Mesenchymal stem cell (in vitro differentiated cells and primary cell): ENCODE data around the gene SPSB1.
A peak's percentile ranks its signal among the peaks of the same experiment; 100 is the strongest.

Experiments used
- DNase-seq: peaks from one replicate; pipeline ENCODE4 v3.0.0-alpha.2; 2013
- H2AFZ ChIP-seq: one replicate; pipeline ENCODE4 v1.6.1; 2013; ENCODE audit warnings: low read depth, mild to moderate bottlenecking, control low read depth, inconsistent platforms, low read length, moderate library complexity
- H2AK5ac ChIP-seq: 2 replicates; pipeline ENCODE4 v1.6.1; 2013; ENCODE audit warnings: low read length, moderate library complexity, mild to moderate bottlenecking, inconsistent platforms; ENCODE audit not compliant: severe bottlenecking
- H2BK120ac ChIP-seq: one replicate; pipeline ENCODE4 v1.6.1; 2013; ENCODE audit warnings: low read depth, mild to moderate bottlenecking, inconsistent platforms, low read length, moderate library complexity
- H2BK12ac ChIP-seq, 2 experiments: one replicate each; pipeline ENCODE4 v1.6.1; 2013; ENCODE audit warnings: inconsistent platforms in 2 of 2, low read length in 2 of 2, mild to moderate bottlenecking in 2 of 2, moderate library complexity in 2 of 2, control low read depth in 1 of 2
- H2BK15ac ChIP-seq: one replicate; pipeline ENCODE4 v1.6.1; 2013; ENCODE audit warnings: mild to moderate bottlenecking, low read depth, inconsistent platforms; ENCODE audit not compliant: poor library complexity, severe bottlenecking
- H2BK5ac ChIP-seq: 2 replicates; pipeline ENCODE4 v1.6.1; 2013; ENCODE audit warnings: low read depth, mild to moderate bottlenecking, low read length, control low read depth, inconsistent platforms; ENCODE audit not compliant: poor library complexity, severe bottlenecking
- H3K14ac ChIP-seq, 2 experiments: one replicate each; pipeline ENCODE4 v1.6.1; 2013; ENCODE audit warnings: inconsistent platforms in 2 of 2, low read length in 2 of 2, control low read depth in 1 of 2, mild to moderate bottlenecking in 1 of 2, moderate library complexity in 1 of 2
- H3K18ac ChIP-seq, 2 experiments: one replicate each; pipeline ENCODE4 v1.6.1; 2013; ENCODE audit warnings: inconsistent platforms in 2 of 2, low read length in 2 of 2, control low read depth in 1 of 2, low read depth in 1 of 2, mild to moderate bottlenecking in 1 of 2
- H3K23ac ChIP-seq, 2 experiments: one replicate each; pipeline ENCODE4 v1.6.1; 2013; ENCODE audit warnings: inconsistent platforms in 2 of 2, low read length in 2 of 2, mild to moderate bottlenecking in 2 of 2, moderate library complexity in 2 of 2, control low read depth in 1 of 2
- H3K27ac ChIP-seq: 2 replicates; pipeline ENCODE4 v1.5.1; 2013; ENCODE audit warnings: mild to moderate bottlenecking, moderate library complexity, low read length, control low read depth, inconsistent platforms; ENCODE audit not compliant: poor library complexity, severe bottlenecking
- H3K27me3 ChIP-seq, 2 experiments: 2 replicates each; pipeline versions ENCODE4 v1.6.1 to v1.7.0; 2013; ENCODE audit warnings: low read length in 2 of 2, mild to moderate bottlenecking in 2 of 2, moderate library complexity in 2 of 2, control low read depth in 1 of 2, inconsistent platforms in 1 of 2; ENCODE audit not compliant: control insufficient read depth in 1 of 2, insufficient read depth in 1 of 2
- H3K36me3 ChIP-seq, 2 experiments: 2 replicates each; pipeline versions ENCODE4 v1.6.1 to v1.7.0; 2013; ENCODE audit warnings: low read length in 2 of 2, control low read depth in 1 of 2, inconsistent platforms in 1 of 2, low read depth in 1 of 2, mild to moderate bottlenecking in 1 of 2; ENCODE audit not compliant: insufficient read depth in 2 of 2, control insufficient read depth in 1 of 2
- H3K4ac ChIP-seq, 2 experiments: one replicate each; pipeline ENCODE4 v1.6.1; 2013; ENCODE audit warnings: inconsistent platforms in 2 of 2, low read length in 2 of 2, mild to moderate bottlenecking in 2 of 2, moderate library complexity in 2 of 2, control low read depth in 1 of 2, low read depth in 1 of 2
- H3K4me1 ChIP-seq: 2 replicates; pipeline ENCODE4 v1.6.1; 2013; ENCODE audit warnings: low read depth, low read length, control low read depth; ENCODE audit not compliant: control insufficient read depth, insufficient read depth
- H3K4me2 ChIP-seq: 2 replicates; pipeline ENCODE4 v1.6.1; 2013; ENCODE audit warnings: low read length, mild to moderate bottlenecking, inconsistent platforms; ENCODE audit not compliant: poor library complexity, severe bottlenecking
- H3K4me3 ChIP-seq, 2 experiments: 2 replicates each; pipeline versions ENCODE4 v1.5.1 to v1.7.0; 2013; ENCODE audit warnings: low read length in 2 of 2, mild to moderate bottlenecking in 2 of 2, control low read depth in 1 of 2, low read depth in 1 of 2; ENCODE audit not compliant: insufficient read depth in 1 of 2
- H3K79me1 ChIP-seq: replicated peaks from 2 replicates; pipeline ENCODE4 v1.6.1; 2013; ENCODE audit warnings: mild to moderate bottlenecking, control low read depth, low read length, inconsistent platforms; ENCODE audit not compliant: poor library complexity, severe bottlenecking
- H3K9ac ChIP-seq: 2 replicates; pipeline ENCODE4 v1.7.0; 2013; ENCODE audit warnings: mild to moderate bottlenecking, low read length, moderate library complexity
- H3K9me3 ChIP-seq: 2 replicates; pipeline ENCODE4 v1.7.0; 2013; ENCODE audit warnings: mild to moderate bottlenecking, low read length; ENCODE audit not compliant: control insufficient read depth
- H4K8ac ChIP-seq: one replicate; pipeline ENCODE4 v1.6.1; 2013; ENCODE audit warnings: inconsistent platforms, mild to moderate bottlenecking, low read length, moderate library complexity
- H4K91ac ChIP-seq: one replicate; pipeline ENCODE4 v1.6.1; 2013; ENCODE audit warnings: mild to moderate bottlenecking, low read length, inconsistent platforms
- WGBS: methylation state at CpG from one replicate; pipeline ENCODE4 v1.1.7; 2013; ENCODE audit warnings: mixed read lengths; 5-methylcytosine and 5-hydroxymethylcytosine counted together

SPSB1 gene

DNA sequence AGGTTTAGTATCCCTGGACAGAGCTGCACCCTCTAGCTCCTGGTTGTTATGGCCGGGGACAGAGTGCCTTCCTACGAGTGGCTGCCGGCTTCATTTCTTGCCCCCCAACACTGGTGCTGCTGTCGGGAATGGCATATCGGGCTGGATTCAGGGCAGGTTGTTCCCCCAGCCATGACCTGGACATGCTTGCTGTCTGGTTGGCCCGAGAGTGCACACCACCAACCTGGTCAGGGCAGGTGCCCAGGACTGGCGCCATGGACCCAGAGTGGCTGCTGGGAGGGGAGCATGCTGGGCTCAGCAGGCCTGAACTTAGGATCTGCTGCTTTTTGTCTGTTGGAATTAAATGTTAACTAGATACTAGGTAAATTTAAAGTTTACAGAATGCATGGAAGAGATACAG, 36.4 kb upstream of the SPSB1 start:
- Histone ChIP-seq H2AFZ (no peak overlapping the region), H3K36me3 (peaks cover 5 to 46% of the 10 kb centered on the region in 2 experiments), H3K4me2 (no peak overlapping the region), H4K91ac (no peak overlapping the region), H2BK5ac (no peak overlapping the region), H3K18ac (no peak overlapping the region), H3K23ac (no peak overlapping the region), H3K27me3 (no peaks in the 10 kb centered on the region), H3K4me1 (peaks cover 16% of the 10 kb centered on the region), H3K14ac (no peak overlapping the region), H3K79me1 (peaks cover 18% of the 10 kb centered on the region), H3K27ac (no peak overlapping the region), H3K9me3 (no peaks in the 10 kb centered on the region), H4K8ac (no peak overlapping the region), H2AK5ac (no peak overlapping the region), H3K9ac (no peak overlapping the region), H3K4ac (no peak overlapping the region), H3K4me3 (no peak overlapping the region), H2BK12ac (no peak overlapping the region), H2BK15ac (no peak overlapping the region), H2BK120ac (no peak overlapping the region)
- 98% methylated on average over 7 of the region's 7 CpGs for WGBS
- no peak for DNase-seq

GRCh38 chr1:9257851-9258250, 34.8 kb upstream of the SPSB1 start:
- H3K4me2 ChIP-seq, result no peak overlapping the region
- no peaks in the 10 kb centered on the region for H3K27me3 ChIP-seq
- 99% methylated on average over 22 of the region's 22 CpGs for whole genome bisulfite sequencing
- no peak for DNase-seq
- no peak overlapping the region for H4K91ac ChIP-seq
- H3K18ac ChIP-seq, result no peak overlapping the region
- H3K9ac ChIP-seq, result no peak overlapping the region
- H2AFZ ChIP-seq, result no peak overlapping the region
- no peak overlapping the region for H2BK120ac ChIP-seq
- no peak overlapping the region for H3K4me3 ChIP-seq
- H4K8ac ChIP-seq, result no peak overlapping the region
- H2BK5ac ChIP-seq, result no peak overlapping the region
- H3K23ac ChIP-seq, result no peak overlapping the region
- no peaks in the 10 kb centered on the region for H3K9me3 ChIP-seq
- no peak overlapping the region for H3K14ac ChIP-seq
- no peak overlapping the region for H3K27ac ChIP-seq
- no peak overlapping the region for H2BK15ac ChIP-seq
- peaks cover 20 to 42% of the 10 kb centered on the region in 2 experiments for H3K36me3 ChIP-seq
- H3K4ac ChIP-seq, result no peak overlapping the region
- no peak overlapping the region for H2BK12ac ChIP-seq
- H3K79me1 ChIP-seq, result peaks cover 21% of the 10 kb centered on the region
- peaks cover 10% of the 10 kb centered on the region for H3K4me1 ChIP-seq
- H2AK5ac ChIP-seq, result no peak overlapping the region

DNA sequence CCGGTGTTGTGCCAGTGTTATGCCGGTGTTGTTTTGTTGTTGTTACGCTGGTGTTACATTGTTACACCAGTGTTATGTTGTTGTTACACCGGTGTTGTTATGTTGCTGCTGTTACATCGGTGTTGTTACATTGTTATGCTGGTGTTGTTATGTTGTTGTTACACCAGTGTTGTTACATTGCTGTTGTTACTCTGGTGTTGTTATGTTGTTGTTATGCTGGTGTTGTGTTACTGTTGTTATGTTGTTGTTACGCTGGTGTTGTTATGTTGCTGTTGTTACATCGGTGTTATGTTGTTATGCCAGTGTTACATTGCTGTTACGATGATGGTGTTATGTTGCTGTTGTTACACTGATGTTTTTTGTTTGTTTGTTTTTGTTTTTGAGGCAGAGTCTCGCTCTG, 34.1 kb upstream of the SPSB1 start:
- no peak overlapping the region for H3K9ac ChIP-seq
- 99% methylated on average over 9 of the region's 9 CpGs for WGBS
- no peak overlapping the region for H4K8ac ChIP-seq
- H2BK120ac ChIP-seq, result no peak overlapping the region
- H3K79me1 ChIP-seq, result peaks cover 21% of the 10 kb centered on the region
- H4K91ac ChIP-seq, result peak overlapping the region; percentile 41
- H3K14ac ChIP-seq, result no peak overlapping the region
- no peak overlapping the region for H2AK5ac ChIP-seq
- H2BK12ac ChIP-seq, result no peak overlapping the region
- no peak overlapping the region for H3K18ac ChIP-seq
- DNase-seq, result no peak
- H3K23ac ChIP-seq, result no peak overlapping the region
- peak overlapping the region in 1 of 2 experiments; percentile 13 for H3K4ac ChIP-seq
- no peaks in the 10 kb centered on the region for H3K27me3 ChIP-seq
- H3K4me2 ChIP-seq, result no peak overlapping the region
- H3K4me3 ChIP-seq, result no peak overlapping the region
- H3K4me1 ChIP-seq, result peaks cover 7% of the 10 kb centered on the region
- peaks cover 27 to 45% of the 10 kb centered on the region in 2 experiments for H3K36me3 ChIP-seq
- H3K27ac ChIP-seq, result no peak overlapping the region
- H3K9me3 ChIP-seq, result no peaks in the 10 kb centered on the region
- H2AFZ ChIP-seq, result no peak overlapping the region
- no peak overlapping the region for H2BK5ac ChIP-seq
- no peak overlapping the region for H2BK15ac ChIP-seq

GRCh38 chr1:9260059-9260766, 32.5 kb upstream of the SPSB1 start:
- no peak overlapping the region for H2AK5ac ChIP-seq
- no peak overlapping the region for H2AFZ ChIP-seq
- no peak overlapping the region for H2BK5ac ChIP-seq
- H3K27me3 ChIP-seq, result no peaks in the 10 kb centered on the region
- peaks cover 18% of the 10 kb centered on the region for H3K79me1 ChIP-seq
- peak overlapping the region; percentile 36 for H3K9ac ChIP-seq
- no peak overlapping the region for H3K23ac ChIP-seq
- H2BK120ac ChIP-seq, result no peak overlapping the region
- no peak overlapping the region for H3K4ac ChIP-seq
- no peak overlapping the region for H4K91ac ChIP-seq
- H2BK15ac ChIP-seq, result no peak overlapping the region
- no peak overlapping the region for H3K4me3 ChIP-seq
- WGBS, result 95% methylated on average over 20 of the region's 20 CpGs
- peak overlapping the region in 1 of 2 experiments; percentile 16 for H3K18ac ChIP-seq
- peak; percentile 62 for DNase-seq
- H3K4me2 ChIP-seq, result no peak overlapping the region
- peak overlapping the region in 1 of 2 experiments; percentile 44 for H3K14ac ChIP-seq
- H3K9me3 ChIP-seq, result no peaks in the 10 kb centered on the region
- H3K27ac ChIP-seq, result no peak overlapping the region
- H2BK12ac ChIP-seq, result no peak overlapping the region
- H3K4me1 ChIP-seq, result peaks cover 3% of the 10 kb centered on the region
- H3K36me3 ChIP-seq, result peaks cover 43 to 53% of the 10 kb centered on the region in 2 experiments
- no peak overlapping the region for H4K8ac ChIP-seq
